CD14-positive monocyte (primary cell): ENCODE results near the gene NOTCH3. TPM values are rescaled to one million over a fixed set of nuclear protein-coding genes. Genes with fewer than 3 reads are reported as not detected.

Experiments
- DNase-seq, 3 donors: peaks; one replicate each; pipeline ENCODE4 v3.0.0-alpha.2; 2011 to 2022
- H2AFZ ChIP-seq: 2 replicates; pipeline ENCODE4 v1.6.0; 2012; ENCODE audit warnings: mild to moderate bottlenecking, low read depth, low read length, inconsistent platforms; ENCODE audit not compliant: insufficient read depth, poor library complexity, severe bottlenecking
- H3K27ac ChIP-seq, 2 donors: 1 replicate in 1 of 2; 2 replicates in 1 of 2; pipeline ENCODE4 v1.5.1; 2012 to 2013; ENCODE audit warnings: low read length in 2 of 2, control low read depth in 1 of 2, inconsistent platforms in 1 of 2, low read depth in 1 of 2, mild to moderate bottlenecking in 1 of 2
- H3K27me3 ChIP-seq, 2 donors: one replicate each; pipeline versions ENCODE4 v1.6.0 to v1.6.1; 2011 to 2013; ENCODE audit warnings: low read length in 2 of 2; ENCODE audit not compliant: control insufficient read depth in 2 of 2, insufficient read depth in 2 of 2
- H3K36me3 ChIP-seq, 2 donors: replicated peaks in 1 of 2; 1 replicate in 1 of 2; 2 replicates in 1 of 2; pipeline versions ENCODE4 v1.5.1 to v1.6.1; 2012 to 2013; ENCODE audit warnings: low read length in 2 of 2, control low read depth in 1 of 2, inconsistent platforms in 1 of 2, mild to moderate bottlenecking in 1 of 2; ENCODE audit not compliant: insufficient read depth in 2 of 2, control insufficient read depth in 1 of 2
- H3K4me1 ChIP-seq, 2 donors: 1 replicate in 1 of 2; 2 replicates in 1 of 2; pipeline versions ENCODE4 v1.5.1 to v1.6.1; 2012 to 2013; ENCODE audit warnings: low read length in 2 of 2, control low read depth in 1 of 2, inconsistent platforms in 1 of 2, mild to moderate bottlenecking in 1 of 2, moderate library complexity in 1 of 2; ENCODE audit not compliant: insufficient read depth in 2 of 2, control insufficient read depth in 1 of 2
- H3K4me2 ChIP-seq: replicated peaks from 2 replicates; pipeline ENCODE3; 2012; ENCODE audit warnings: low read length, moderate library complexity, mild to moderate bottlenecking; ENCODE audit not compliant: poor library complexity, severe bottlenecking; ENCODE audit errors: extremely low read depth
- H3K4me3 ChIP-seq, 3 experiments: fragments of 200-600 bp in 1 of 3; sonication (generic) in 1 of 3; replicated peaks in 1 of 3; 1 replicate in 2 of 3; 2 replicates in 1 of 3; pipeline ENCODE4 v1.5.1; 2011 to 2013; ENCODE audit warnings: low read length in 3 of 3, mild to moderate bottlenecking in 3 of 3, control low read depth in 2 of 3, low read depth in 2 of 3, inconsistent platforms in 1 of 3, moderate library complexity in 1 of 3
- H3K79me2 ChIP-seq: 2 replicates; pipeline ENCODE4 v1.6.0; 2012; ENCODE audit warnings: mild to moderate bottlenecking, control low read depth, inconsistent platforms, low read length, moderate library complexity; ENCODE audit not compliant: insufficient read depth
- H3K9ac ChIP-seq: 2 replicates; pipeline ENCODE4 v1.6.0; 2017; ENCODE audit warnings: low read length, mild to moderate bottlenecking; ENCODE audit not compliant: insufficient read depth, poor library complexity, severe bottlenecking
- H3K9me3 ChIP-seq, 2 donors: replicated peaks in 1 of 2; 1 replicate in 1 of 2; 2 replicates in 1 of 2; pipeline versions ENCODE4 v1.5.1 to v1.6.1; 2012 to 2013; ENCODE audit warnings: low read length in 2 of 2, control low read depth in 1 of 2; ENCODE audit not compliant: control insufficient read depth in 1 of 2, insufficient read depth in 1 of 2
- H4K20me1 ChIP-seq: 2 replicates; pipeline ENCODE4 v1.6.0; 2012; ENCODE audit warnings: mild to moderate bottlenecking, low read length, control low read depth, moderate library complexity; ENCODE audit not compliant: insufficient read depth
- H3K27ac Mint-ChIP-seq, 7 donors: one replicate each; pipeline ENCODE4 v1.8.0; 2020; ENCODE audit warnings: mild to moderate bottlenecking in 7 of 7, mixed read lengths in 7 of 7, moderate library complexity in 6 of 7, inconsistent platforms in 2 of 7
- H3K27me3 Mint-ChIP-seq, 3 donors: one replicate each; pipeline ENCODE4 v1.8.0; 2021 to 2022; ENCODE audit warnings: low read depth in 3 of 3, mild to moderate bottlenecking in 3 of 3, mixed read lengths in 3 of 3, moderate library complexity in 3 of 3, inconsistent platforms in 1 of 3
- H3K36me3 Mint-ChIP-seq, 2 donors: one replicate each; pipeline ENCODE4 v1.8.0; 2020; ENCODE audit warnings: mixed read lengths in 2 of 2, inconsistent platforms in 1 of 2, mild to moderate bottlenecking in 1 of 2
- H3K4me1 Mint-ChIP-seq: one replicate; pipeline ENCODE4 v1.8.0; 2020; ENCODE audit warnings: mild to moderate bottlenecking, mixed read lengths
- H3K4me3 Mint-ChIP-seq, 2 donors: one replicate each; pipeline ENCODE4 v1.8.0; 2020; ENCODE audit warnings: mild to moderate bottlenecking in 2 of 2, mixed read lengths in 2 of 2, moderate library complexity in 1 of 2
- H3K9me3 Mint-ChIP-seq, 7 donors: one replicate each; pipeline ENCODE4 v1.8.0; 2020 to 2022; ENCODE audit warnings: mixed read lengths in 7 of 7, mild to moderate bottlenecking in 6 of 7, moderate library complexity in 6 of 7, inconsistent platforms in 2 of 7
- WGBS: methylation state at CpG from one replicate; pipeline ENCODE4 v1.1.5; 2013; ENCODE audit warnings: missing lambda C conversion rate; ENCODE audit not compliant: insufficient coverage; 5-methylcytosine and 5-hydroxymethylcytosine counted together
- intact Hi-C, 2 donors: fragments of 100-400 bp; cut with micrococcal nuclease; formaldehyde crosslinking; loops; one replicate each; pipeline versions ENCODE4 v1.15.0 to v1.15.1; 2023
- polyA plus RNA-seq, 3 donors: library from polyadenylated mRNA; depleted of rRNA in 1 of 3; unstranded in 2 of 3; stranded (reverse) in 1 of 3; fragments of 300-500 nt in 2 of 3; fragments of >200 nt in 1 of 3; fragmentation: Illumina TruSeq in 2 of 3; gene quantifications; 1 replicate in 2 of 3; 2 replicates in 1 of 3; pipeline ENCODE4 v1.2.3, GENCODE V29; 2012 to 2021
- TF ChIP-seq, protein P1 (sequence below): fragments of 200-600 bp; IDR thresholded peaks from one replicate; pipeline ENCODE4 v1.8.0; 2022; ENCODE audit warnings: antibody characterized with exemption, mild to moderate bottlenecking

Gene NOTCH3
- polyA plus RNA-seq, 3 donors = 0.05 to 0.51 TPM; not detected in 1

DNA sequence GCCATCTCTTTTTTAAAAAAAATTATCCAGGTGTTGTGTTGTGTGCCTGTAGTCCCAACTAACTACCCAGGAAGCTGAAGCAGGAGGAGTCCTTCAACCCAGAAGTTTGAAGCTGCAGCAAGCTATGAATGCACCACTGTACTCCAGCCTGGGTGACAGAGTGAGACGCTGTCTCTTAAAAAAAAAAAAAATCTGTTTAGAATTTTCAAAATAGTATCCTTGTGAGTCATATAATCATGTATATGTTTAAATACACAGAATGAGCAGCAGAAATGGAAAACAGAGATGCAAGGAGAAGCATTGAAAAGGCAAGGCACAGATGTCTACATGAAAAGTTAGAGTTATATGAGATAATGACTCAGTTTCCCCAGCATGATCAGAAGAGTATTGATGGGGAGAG lies 62.4 kb downstream of the NOTCH3 start:
- no peaks in the 10 kb centered on the region for H3K36me3 ChIP-seq
- no peaks in the 10 kb centered on the region for H3K4me1 ChIP-seq
- H3K27ac Mint-ChIP-seq = no peak overlapping the region
- peaks cover 6 to 18% of the 10 kb centered on the region in 2 donors for H3K9me3 ChIP-seq
- peaks cover 0 to 6% (median 6%) of the 10 kb centered on the region in 3 donors for H3K27me3 Mint-ChIP-seq
- no peak overlapping the region for H3K4me3 ChIP-seq
- no CpG with 5 or more reads among the region's 1 CpG for WGBS
- TF ChIP-seq, protein P1, sequence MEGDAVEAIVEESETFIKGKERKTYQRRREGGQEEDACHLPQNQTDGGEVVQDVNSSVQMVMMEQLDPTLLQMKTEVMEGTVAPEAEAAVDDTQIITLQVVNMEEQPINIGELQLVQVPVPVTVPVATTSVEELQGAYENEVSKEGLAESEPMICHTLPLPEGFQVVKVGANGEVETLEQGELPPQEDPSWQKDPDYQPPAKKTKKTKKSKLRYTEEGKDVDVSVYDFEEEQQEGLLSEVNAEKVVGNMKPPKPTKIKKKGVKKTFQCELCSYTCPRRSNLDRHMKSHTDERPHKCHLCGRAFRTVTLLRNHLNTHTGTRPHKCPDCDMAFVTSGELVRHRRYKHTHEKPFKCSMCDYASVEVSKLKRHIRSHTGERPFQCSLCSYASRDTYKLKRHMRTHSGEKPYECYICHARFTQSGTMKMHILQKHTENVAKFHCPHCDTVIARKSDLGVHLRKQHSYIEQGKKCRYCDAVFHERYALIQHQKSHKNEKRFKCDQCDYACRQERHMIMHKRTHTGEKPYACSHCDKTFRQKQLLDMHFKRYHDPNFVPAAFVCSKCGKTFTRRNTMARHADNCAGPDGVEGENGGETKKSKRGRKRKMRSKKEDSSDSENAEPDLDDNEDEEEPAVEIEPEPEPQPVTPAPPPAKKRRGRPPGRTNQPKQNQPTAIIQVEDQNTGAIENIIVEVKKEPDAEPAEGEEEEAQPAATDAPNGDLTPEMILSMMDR = no peak
- H3K36me3 Mint-ChIP-seq = no peaks in the 10 kb centered on the region
- H2AFZ ChIP-seq = no peak overlapping the region
- DNase-seq = no peak
- no peaks in the 10 kb centered on the region for H3K4me1 Mint-ChIP-seq
- H3K9me3 Mint-ChIP-seq = peaks cover 8 to 28% (median 20%) of the 10 kb centered on the region in 7 donors
- H3K4me2 ChIP-seq = no peak overlapping the region
- H3K27ac ChIP-seq = no peak overlapping the region
- intact Hi-C loops = no loop called here
- no peaks in the 10 kb centered on the region for H4K20me1 ChIP-seq
- no peaks in the 10 kb centered on the region for H3K27me3 ChIP-seq
- no peaks in the 10 kb centered on the region for H3K79me2 ChIP-seq
- no peak overlapping the region for H3K9ac ChIP-seq
- no peak overlapping the region for H3K4me3 Mint-ChIP-seq

DNA sequence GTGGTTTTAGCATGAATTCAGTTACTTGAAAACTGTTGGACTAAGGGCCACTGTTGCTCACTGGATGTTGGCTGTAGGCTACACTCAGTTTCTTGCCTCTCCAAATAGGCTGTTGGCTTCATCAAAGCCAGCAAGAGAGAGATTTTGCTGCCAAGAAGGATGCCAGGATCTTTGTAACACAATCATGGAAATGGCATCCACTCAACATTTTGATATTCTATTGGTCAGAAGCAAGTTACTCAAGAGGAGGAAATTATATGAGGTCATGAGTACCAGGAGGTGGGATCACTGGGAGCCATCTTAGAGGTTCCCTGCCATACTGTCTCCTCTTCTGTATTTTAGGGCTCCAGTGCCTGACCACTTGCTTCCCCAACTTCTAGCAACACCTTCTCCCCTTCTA lies 63.0 kb downstream of the NOTCH3 start:
- Mint-ChIP-seq H3K4me1 (no peaks in the 10 kb centered on the region), H3K36me3 (no peaks in the 10 kb centered on the region), H3K27ac (no peak overlapping the region), H3K27me3 (peaks cover 0 to 6% (median 6%) of the 10 kb centered on the region in 3 donors), H3K4me3 (no peak overlapping the region), H3K9me3 (peaks cover 8 to 28% (median 20%) of the 10 kb centered on the region in 7 donors)
- no peak overlapping the region for H3K4me3 ChIP-seq
- no peaks in the 10 kb centered on the region for H3K4me1 ChIP-seq
- H3K79me2 ChIP-seq = no peaks in the 10 kb centered on the region
- H3K9me3 ChIP-seq = peaks cover 6 to 18% of the 10 kb centered on the region in 2 donors
- H3K27me3 ChIP-seq = no peaks in the 10 kb centered on the region
- H3K27ac ChIP-seq = no peak overlapping the region
- H3K4me2 ChIP-seq = no peak overlapping the region
- no peak for DNase-seq
- no peak overlapping the region for H2AFZ ChIP-seq
- H3K9ac ChIP-seq = no peak overlapping the region
- no peaks in the 10 kb centered on the region for H3K36me3 ChIP-seq
- H4K20me1 ChIP-seq = no peaks in the 10 kb centered on the region
- intact Hi-C loops = no loop called here
- TF ChIP-seq, protein P1 = no peak
